GM06990 (cell line): ENCODE data around the gene COASY.

Source experiments
- DNase-seq: peaks from one replicate; pipeline ENCODE4 v3.0.0-alpha.2; 2011; ENCODE audit not compliant: insufficient read length; ENCODE audit errors: extremely low read depth
- H3K27me3 ChIP-seq: replicated peaks from 2 replicates; pipeline ENCODE4 v1.6.0; 2011; ENCODE audit warnings: low read length; ENCODE audit not compliant: control insufficient read depth, insufficient read depth
- H3K36me3 ChIP-seq: 2 replicates; pipeline ENCODE4 v1.5.1; 2011; ENCODE audit warnings: low read length; ENCODE audit not compliant: control insufficient read depth, insufficient read depth
- H3K4me3 ChIP-seq: replicated peaks from 2 replicates; pipeline ENCODE4 v1.5.1; 2011; ENCODE audit warnings: low read depth, mild to moderate bottlenecking, control low read depth, low read length
- CTCF ChIP-seq: IDR thresholded peaks from 2 replicates; pipeline ENCODE4 v1.5.1; 2011; ENCODE audit warnings: low read length, control low read depth, mild to moderate bottlenecking, inconsistent platforms; ENCODE audit not compliant: insufficient read depth, poor library complexity, severe bottlenecking

Gene COASY

GRCh38 chr17:42613699-42614295 is 51.8 kb downstream of the COASY start:
- Histone ChIP-seq H3K4me3 (no peak overlapping the region), H3K36me3 (peaks cover 24% of the 10 kb centered on the region), H3K27me3 (no peaks in the 10 kb centered on the region)
- no peak for DNase-seq
- TF ChIP-seq CTCF, result no peak
